ENCODE measurements around the gene TRIO.

GRCh38 chr5:14367364-14367763 lies 224.2 kb downstream of the TRIO start:
- TF ChIP-seq EZH2 (IDR thresholded peaks at IDR 0.05; ENCODE audit: borderline replicate concordance, low read depth, low read length, severe bottlenecking): no peak
- TF ChIP-seq CTCF (IDR thresholded peaks at IDR 0.05; ENCODE audit: borderline replicate concordance, extremely low read depth, low read length, poor library complexity, severe bottlenecking): no peak
